Mesenchymal stem cell (in vitro differentiated cells and primary cell): ENCODE results near the gene PDE8A.
"Not testable (repeated sequence)": the region's sequence is repeated elsewhere in the genome, so short reads cannot be mapped to it uniquely, and the experiment has no call there.

Source experiments
- DNase-seq: peaks from one replicate; pipeline ENCODE4 v3.0.0-alpha.2; 2013
- H2AFZ ChIP-seq: one replicate; pipeline ENCODE4 v1.6.1; 2013; ENCODE audit warnings: low read depth, mild to moderate bottlenecking, control low read depth, inconsistent platforms, low read length, moderate library complexity
- H2AK5ac ChIP-seq: 2 replicates; pipeline ENCODE4 v1.6.1; 2013; ENCODE audit warnings: low read length, moderate library complexity, mild to moderate bottlenecking, inconsistent platforms; ENCODE audit not compliant: severe bottlenecking
- H2BK120ac ChIP-seq: one replicate; pipeline ENCODE4 v1.6.1; 2013; ENCODE audit warnings: low read depth, mild to moderate bottlenecking, inconsistent platforms, low read length, moderate library complexity
- H2BK12ac ChIP-seq, 2 experiments: one replicate each; pipeline ENCODE4 v1.6.1; 2013; ENCODE audit warnings: inconsistent platforms in 2 of 2, low read length in 2 of 2, mild to moderate bottlenecking in 2 of 2, moderate library complexity in 2 of 2, control low read depth in 1 of 2
- H2BK15ac ChIP-seq: one replicate; pipeline ENCODE4 v1.6.1; 2013; ENCODE audit warnings: mild to moderate bottlenecking, low read depth, inconsistent platforms; ENCODE audit not compliant: poor library complexity, severe bottlenecking
- H2BK5ac ChIP-seq: 2 replicates; pipeline ENCODE4 v1.6.1; 2013; ENCODE audit warnings: low read depth, mild to moderate bottlenecking, low read length, control low read depth, inconsistent platforms; ENCODE audit not compliant: poor library complexity, severe bottlenecking
- H3K14ac ChIP-seq, 2 experiments: one replicate each; pipeline ENCODE4 v1.6.1; 2013; ENCODE audit warnings: inconsistent platforms in 2 of 2, low read length in 2 of 2, control low read depth in 1 of 2, mild to moderate bottlenecking in 1 of 2, moderate library complexity in 1 of 2
- H3K18ac ChIP-seq, 2 experiments: one replicate each; pipeline ENCODE4 v1.6.1; 2013; ENCODE audit warnings: inconsistent platforms in 2 of 2, low read length in 2 of 2, control low read depth in 1 of 2, low read depth in 1 of 2, mild to moderate bottlenecking in 1 of 2
- H3K23ac ChIP-seq, 2 experiments: one replicate each; pipeline ENCODE4 v1.6.1; 2013; ENCODE audit warnings: inconsistent platforms in 2 of 2, low read length in 2 of 2, mild to moderate bottlenecking in 2 of 2, moderate library complexity in 2 of 2, control low read depth in 1 of 2
- H3K27ac ChIP-seq: 2 replicates; pipeline ENCODE4 v1.5.1; 2013; ENCODE audit warnings: mild to moderate bottlenecking, moderate library complexity, low read length, control low read depth, inconsistent platforms; ENCODE audit not compliant: poor library complexity, severe bottlenecking
- H3K27me3 ChIP-seq, 2 experiments: 2 replicates each; pipeline versions ENCODE4 v1.6.1 to v1.7.0; 2013; ENCODE audit warnings: low read length in 2 of 2, mild to moderate bottlenecking in 2 of 2, moderate library complexity in 2 of 2, control low read depth in 1 of 2, inconsistent platforms in 1 of 2; ENCODE audit not compliant: control insufficient read depth in 1 of 2, insufficient read depth in 1 of 2
- H3K36me3 ChIP-seq, 2 experiments: 2 replicates each; pipeline versions ENCODE4 v1.6.1 to v1.7.0; 2013; ENCODE audit warnings: low read length in 2 of 2, control low read depth in 1 of 2, inconsistent platforms in 1 of 2, low read depth in 1 of 2, mild to moderate bottlenecking in 1 of 2; ENCODE audit not compliant: insufficient read depth in 2 of 2, control insufficient read depth in 1 of 2
- H3K4ac ChIP-seq, 2 experiments: one replicate each; pipeline ENCODE4 v1.6.1; 2013; ENCODE audit warnings: inconsistent platforms in 2 of 2, low read length in 2 of 2, mild to moderate bottlenecking in 2 of 2, moderate library complexity in 2 of 2, control low read depth in 1 of 2, low read depth in 1 of 2
- H3K4me1 ChIP-seq: 2 replicates; pipeline ENCODE4 v1.6.1; 2013; ENCODE audit warnings: low read depth, low read length, control low read depth; ENCODE audit not compliant: control insufficient read depth, insufficient read depth
- H3K4me2 ChIP-seq: 2 replicates; pipeline ENCODE4 v1.6.1; 2013; ENCODE audit warnings: low read length, mild to moderate bottlenecking, inconsistent platforms; ENCODE audit not compliant: poor library complexity, severe bottlenecking
- H3K4me3 ChIP-seq, 2 experiments: 2 replicates each; pipeline versions ENCODE4 v1.5.1 to v1.7.0; 2013; ENCODE audit warnings: low read length in 2 of 2, mild to moderate bottlenecking in 2 of 2, control low read depth in 1 of 2, low read depth in 1 of 2; ENCODE audit not compliant: insufficient read depth in 1 of 2
- H3K79me1 ChIP-seq: replicated peaks from 2 replicates; pipeline ENCODE4 v1.6.1; 2013; ENCODE audit warnings: mild to moderate bottlenecking, control low read depth, low read length, inconsistent platforms; ENCODE audit not compliant: poor library complexity, severe bottlenecking
- H3K9ac ChIP-seq: 2 replicates; pipeline ENCODE4 v1.7.0; 2013; ENCODE audit warnings: mild to moderate bottlenecking, low read length, moderate library complexity
- H3K9me3 ChIP-seq: 2 replicates; pipeline ENCODE4 v1.7.0; 2013; ENCODE audit warnings: mild to moderate bottlenecking, low read length; ENCODE audit not compliant: control insufficient read depth
- H4K8ac ChIP-seq: one replicate; pipeline ENCODE4 v1.6.1; 2013; ENCODE audit warnings: inconsistent platforms, mild to moderate bottlenecking, low read length, moderate library complexity
- H4K91ac ChIP-seq: one replicate; pipeline ENCODE4 v1.6.1; 2013; ENCODE audit warnings: mild to moderate bottlenecking, low read length, inconsistent platforms
- WGBS: methylation state at CpG from one replicate; pipeline ENCODE4 v1.1.7; 2013; ENCODE audit warnings: mixed read lengths; 5-methylcytosine and 5-hydroxymethylcytosine counted together

PDE8A gene

GRCh38 chr15:84996714-84997113 is 15.1 kb downstream of the PDE8A start:
- peak; percentile 34 for DNase-seq
- not testable (repeated sequence) for H3K9ac ChIP-seq, H3K27ac ChIP-seq, H2BK5ac ChIP-seq, H4K8ac ChIP-seq, H4K91ac ChIP-seq, H3K4me1 ChIP-seq, H3K4me2 ChIP-seq, H2AFZ ChIP-seq, H3K9me3 ChIP-seq, H3K4ac ChIP-seq, H2AK5ac ChIP-seq, H3K14ac ChIP-seq, H3K23ac ChIP-seq, H3K27me3 ChIP-seq, H3K18ac ChIP-seq, H3K4me3 ChIP-seq, H2BK12ac ChIP-seq, H2BK120ac ChIP-seq, H3K36me3 ChIP-seq, H2BK15ac ChIP-seq
- peaks cover 21% of the 10 kb centered on the region for H3K79me1 ChIP-seq
- no CpG with 5 or more reads among the region's 5 CpGs for WGBS

- not testable (repeated sequence) for H2BK12ac ChIP-seq, H3K23ac ChIP-seq, DNase-seq, H3K9ac ChIP-seq, H3K27ac ChIP-seq, H3K18ac ChIP-seq, H2AFZ ChIP-seq, H3K9me3 ChIP-seq, H3K14ac ChIP-seq, H2AK5ac ChIP-seq, H4K91ac ChIP-seq, H2BK5ac ChIP-seq, H3K4me3 ChIP-seq, H2BK15ac ChIP-seq, H3K4me1 ChIP-seq, H3K4ac ChIP-seq, H3K36me3 ChIP-seq, H3K27me3 ChIP-seq, H4K8ac ChIP-seq, H3K4me2 ChIP-seq, H2BK120ac ChIP-seq
- H3K79me1 ChIP-seq = peaks cover 24% of the 10 kb centered on the region
- 100% methylated on average over 1 of the region's 3 CpGs for WGBS
These were observed 15.6 kb downstream of the PDE8A start for GRCh38 chr15:84997214-84997613.

GRCh38 chr15:85000189-85000864 is 18.7 kb downstream of the PDE8A start:
- H3K27me3 ChIP-seq = no peaks in the 10 kb centered on the region
- peak overlapping the region in 1 of 2 experiments; percentile 49 for H3K4ac ChIP-seq
- H3K4me3 ChIP-seq = no peak overlapping the region
- H3K27ac ChIP-seq = no peak overlapping the region
- peaks cover 38% of the 10 kb centered on the region for H3K79me1 ChIP-seq
- H3K9ac ChIP-seq = no peak overlapping the region
- H3K23ac ChIP-seq = no peak overlapping the region
- H3K9me3 ChIP-seq = no peaks in the 10 kb centered on the region
- H2AK5ac ChIP-seq = no peak overlapping the region
- no peak overlapping the region for H2BK120ac ChIP-seq
- no peak overlapping the region for H2BK5ac ChIP-seq
- no peaks in the 10 kb centered on the region for H3K36me3 ChIP-seq
- H2AFZ ChIP-seq = no peak overlapping the region
- peak overlapping the region; percentile 35 to 69 for H3K18ac ChIP-seq
- peaks cover 2% of the 10 kb centered on the region for H3K4me1 ChIP-seq
- no peak overlapping the region for H3K4me2 ChIP-seq
- no peak overlapping the region for H2BK15ac ChIP-seq
- no peak overlapping the region for H3K14ac ChIP-seq
- peak; percentile 70 for DNase-seq
- H4K91ac ChIP-seq = no peak overlapping the region
- H4K8ac ChIP-seq = no peak overlapping the region
- no peak overlapping the region for H2BK12ac ChIP-seq

- Histone ChIP-seq H3K27ac (no peak overlapping the region), H4K91ac (no peak overlapping the region), H3K79me1 (peaks cover 38% of the 10 kb centered on the region), H3K4ac (peak overlapping the region in 1 of 2 experiments; percentile 33), H3K36me3 (no peaks in the 10 kb centered on the region), H3K4me1 (peaks cover 3% of the 10 kb centered on the region), H2BK15ac (no peak overlapping the region), H2AFZ (no peak overlapping the region), H3K9ac (no peak overlapping the region), H3K23ac (no peak overlapping the region), H2BK12ac (peak overlapping the region in 1 of 2 experiments; percentile 24), H2AK5ac (no peak overlapping the region), H3K9me3 (no peaks in the 10 kb centered on the region), H3K18ac (peak overlapping the region in 1 of 2 experiments; percentile 64), H3K14ac (peak overlapping the region in 1 of 2 experiments; percentile 36), H3K4me2 (no peak overlapping the region), H3K27me3 (no peaks in the 10 kb centered on the region), H3K4me3 (no peak overlapping the region), H2BK120ac (no peak overlapping the region), H4K8ac (no peak overlapping the region), H2BK5ac (no peak overlapping the region)
- DNase-seq = no peak
- WGBS = 80% methylated on average over 2 of the region's 5 CpGs
These were observed 19.3 kb downstream of the PDE8A start for GRCh38 chr15:85000937-85001336.
